HCT116 (cell line): Measurements from ENCODE around the gene R3HDM4. TPM values are rescaled to one million over a fixed set of nuclear protein-coding genes. Genes with fewer than 3 reads are reported as not detected.
A peak's percentile ranks its signal among the peaks of the same experiment; 100 is the strongest.

ENCODE experiments used
- ATAC-seq: fragments of 200-7000 bp; cut with Tn5 transposase; 2 replicates; pipeline ENCODE4 v1.9.1; 2020; ENCODE audit warnings: mild to moderate bottlenecking, moderate library complexity
- BruUV-seq: library from RNA; stranded (reverse); fragments of 400-500 nt; replicated peaks from 2 replicates; lab custom pipeline; 2021; lab: Mats Ljungman, UMichigan
- CTCF ChIA-PET: fragments of 300-600 bp; sonication (Branson Sonifier 250); formaldehyde crosslinking; loops from one replicate; lab custom pipeline; 2021; ENCODE audit warnings: antibody characterized with exemption; lab: Charles Lee
- POLR2A ChIA-PET: fragments of 300-600, 350-600 bp; sonication (Branson Sonifier 250); formaldehyde crosslinking; loops from one replicate; lab custom pipeline; 2021; ENCODE audit warnings: antibody characterized with exemption; lab: Charles Lee
- RAD21 ChIA-PET, 2 experiments: fragments of 300-600 bp; sonication (Branson Sonifier 250); formaldehyde crosslinking; loops; one replicate each; lab custom pipeline; 2023; ENCODE audit warnings: low total read pairs in 2 of 2; ENCODE audit not compliant: uncharacterized antibody in 2 of 2, unreplicated experiment in 2 of 2, low non-redundant PET in 1 of 2; lab: Charles Lee
- DNase-seq: peaks from one replicate; pipeline ENCODE4 v3.0.0-alpha.2; 2010; ENCODE audit warnings: low read depth, low spot score
- H2AFZ ChIP-seq: fragments of 200-600 bp; shearing (Covaris generic), sonication (generic); 2 replicates; pipeline ENCODE4 v1.6.1; 2017; ENCODE audit warnings: low read depth, mixed run types, mixed read lengths, antibody characterized with exemption, low read length; ENCODE audit not compliant: poor library complexity, severe bottlenecking
- H3K27ac ChIP-seq: 2 replicates; pipeline ENCODE4 v1.5.1; 2012; ENCODE audit warnings: low read depth, low read length
- H3K27me3 ChIP-seq: fragments of 200-600 bp; sonication (generic); 2 replicates; pipeline ENCODE4 v1.6.1; 2016; ENCODE audit warnings: mixed run types, low read length, mixed read lengths; ENCODE audit not compliant: insufficient read depth
- H3K36me3 ChIP-seq, 2 experiments: fragments of 200-500 bp in 1 of 2; fragments of 200-600 bp in 1 of 2; sonication (Bioruptor generic) in 1 of 2; sonication (generic) in 1 of 2; 2 replicates each; pipeline versions ENCODE4 v1.5.1 to v1.6.1; 2014 to 2016; ENCODE audit warnings: low read length in 2 of 2, inconsistent platforms in 1 of 2, mixed read lengths in 1 of 2, mixed run types in 1 of 2; ENCODE audit not compliant: insufficient read depth in 2 of 2, control insufficient read depth in 1 of 2
- H3K4me1 ChIP-seq, 2 experiments: fragments of 200-600 bp in 1 of 2; sonication (generic) in 1 of 2; 2 replicates each; pipeline versions ENCODE4 v1.5.1 to v1.6.1; 2012 to 2017; ENCODE audit warnings: low read length in 2 of 2, inconsistent platforms in 1 of 2, mild to moderate bottlenecking in 1 of 2, mixed read lengths in 1 of 2, mixed run types in 1 of 2, moderate library complexity in 1 of 2; ENCODE audit not compliant: insufficient read depth in 2 of 2, control insufficient read depth in 1 of 2
- H3K4me2 ChIP-seq: fragments of 200-600 bp; sonication (generic); 2 replicates; pipeline ENCODE4 v1.6.1; 2017; ENCODE audit warnings: mixed run types, low read length, mixed read lengths
- H3K4me3 ChIP-seq, 2 experiments: fragments of 200-600 bp in 1 of 2; sonication (generic) in 1 of 2; replicated peaks in 1 of 2; 2 replicates each; pipeline ENCODE4 v1.5.1; 2011 to 2016; ENCODE audit warnings: low read length in 2 of 2, control low read depth in 1 of 2, low read depth in 1 of 2, mild to moderate bottlenecking in 1 of 2, mixed read lengths in 1 of 2, mixed run types in 1 of 2
- H3K79me2 ChIP-seq: fragments of 200-600 bp; sonication (generic); 2 replicates; pipeline ENCODE4 v1.6.1; 2017; ENCODE audit warnings: mild to moderate bottlenecking, mixed run types, low read length, moderate library complexity, mixed read lengths; ENCODE audit not compliant: insufficient read depth
- H3K9ac ChIP-seq: fragments of 200-600 bp; sonication (generic); 2 replicates; pipeline ENCODE4 v1.6.1; 2016; ENCODE audit warnings: low read length, mixed read lengths
- H3K9me2 ChIP-seq: fragments of 200-600 bp; sonication (generic), shearing (Covaris generic); 2 replicates; pipeline ENCODE4 v1.6.1; 2017; ENCODE audit warnings: mixed run types, mild to moderate bottlenecking, moderate library complexity; ENCODE audit not compliant: insufficient read depth
- H3K9me3 ChIP-seq, 2 experiments: fragments of 200-500 bp in 1 of 2; fragments of 200-600 bp in 1 of 2; sonication (Bioruptor generic) in 1 of 2; sonication (generic) in 1 of 2; 2 replicates each; pipeline ENCODE4 v1.6.1; 2014 to 2017; ENCODE audit warnings: low read length in 2 of 2, mixed read lengths in 2 of 2, inconsistent platforms in 1 of 2, low read depth in 1 of 2, mild to moderate bottlenecking in 1 of 2, mixed run types in 1 of 2, moderate library complexity in 1 of 2; ENCODE audit not compliant: control insufficient read depth in 1 of 2, insufficient read depth in 1 of 2
- H4K20me1 ChIP-seq: fragments of 200-600 bp; sonication (generic), shearing (Covaris generic); 2 replicates; pipeline ENCODE4 v1.6.1; 2017; ENCODE audit warnings: mixed run types, mild to moderate bottlenecking, moderate library complexity; ENCODE audit not compliant: insufficient read depth
- EZH2 ChIP-seq: fragments of 200-600 bp; sonication (generic); IDR thresholded peaks from 2 replicates; pipeline ENCODE4 v1.6.1; 2017; ENCODE audit warnings: antibody characterized with exemption, mixed run types
- JUND ChIP-seq: IDR thresholded peaks from 2 replicates; pipeline ENCODE4 v1.6.1; 2012
- MAX ChIP-seq: IDR thresholded peaks from 2 replicates; pipeline ENCODE4 v1.6.1; 2012
- POLR2AphosphoS5 ChIP-seq: IDR thresholded peaks from 2 replicates; pipeline ENCODE4 v1.6.1; 2011; ENCODE audit warnings: mild to moderate bottlenecking, low read depth, low read length, moderate library complexity
- SP1 ChIP-seq: IDR thresholded peaks from 2 replicates; pipeline ENCODE4 v1.6.1; 2012; ENCODE audit warnings: low read depth
- TCF7L2 ChIP-seq: IDR thresholded peaks from 2 replicates; pipeline ENCODE4 v1.7.0; 2011; ENCODE audit warnings: borderline replicate concordance, inconsistent platforms; ENCODE audit not compliant: insufficient read depth, insufficient read length; ENCODE audit errors: extremely low read depth
- YY1 ChIP-seq: IDR thresholded peaks from 2 replicates; pipeline ENCODE4 v1.6.1; 2011; ENCODE audit warnings: low read length, low read depth, moderate library complexity, mild to moderate bottlenecking; ENCODE audit not compliant: insufficient replicate concordance; ENCODE audit errors: extremely low read depth
- ZBTB33 ChIP-seq: IDR thresholded peaks from 2 replicates; pipeline ENCODE4 v1.6.1; 2011; ENCODE audit warnings: mild to moderate bottlenecking, low read length, moderate library complexity; ENCODE audit not compliant: insufficient replicate concordance; ENCODE audit errors: extremely low read depth
- intact Hi-C: fragments of 100-400 bp; cut with micrococcal nuclease; formaldehyde crosslinking; loops from 2 replicates; pipeline ENCODE4 v1.10.0; 2022
- total RNA-seq: library from RNA; stranded (reverse); gene quantifications from one replicate; pipeline ENCODE4 v1.2.1, GENCODE V29; 2021; ENCODE audit not compliant: unreplicated experiment

The R3HDM4 gene
- total RNA-seq, 1 experiment from 2014 or later: 92.3 TPM

- ChIA-PET CTCF (no interaction called here), POLR2A (no interaction called here), RAD21 (no interaction called here)
- no TSS peak for BruUV-seq
- Histone ChIP-seq H3K27ac (peak overlapping the region; percentile 79), H3K9me2 (no peaks in the 10 kb centered on the region), H2AFZ (no peak overlapping the region), H3K4me1 (peaks cover 19 to 36% of the 10 kb centered on the region in 2 experiments), H3K27me3 (no peaks in the 10 kb centered on the region), H3K4me2 (peak overlapping the region; percentile 53), H3K9me3 (no peaks in the 10 kb centered on the region), H3K36me3 (peaks cover 5 to 15% of the 10 kb centered on the region in 2 experiments; a peak in 2 of 4 replicates), H3K9ac (peak overlapping the region; percentile 62), H4K20me1 (no peaks in the 10 kb centered on the region), H3K79me2 (no peaks in the 10 kb centered on the region), H3K4me3 (no peak overlapping the region)
- intact Hi-C loops: no loop called here
- no peak for TF ChIP-seq YY1
- peak; percentile 37; the same call in 1 of the 2 replicates for TF ChIP-seq POLR2AphosphoS5
- TF ChIP-seq ZBTB33: no peak
- TF ChIP-seq MAX: peak; percentile 84
- TF ChIP-seq JUND: peak; percentile 53
- peak; percentile 45; the same call in 1 of the 2 replicates for TF ChIP-seq SP1
- no peak for TF ChIP-seq TCF7L2
- no peak for TF ChIP-seq EZH2
- peak; percentile 63 for DNase-seq
- ATAC-seq: peak; percentile 40
Observed at GRCh38 chr19:869245-870177, 43.5 kb downstream of the R3HDM4 start.
